Measurements from ENCODE around the gene SVIL.
"Not testable (repeated sequence)": the region's sequence is repeated elsewhere in the genome, so short reads cannot be mapped to it uniquely, and the experiment has no call there.

SVIL gene

DNA sequence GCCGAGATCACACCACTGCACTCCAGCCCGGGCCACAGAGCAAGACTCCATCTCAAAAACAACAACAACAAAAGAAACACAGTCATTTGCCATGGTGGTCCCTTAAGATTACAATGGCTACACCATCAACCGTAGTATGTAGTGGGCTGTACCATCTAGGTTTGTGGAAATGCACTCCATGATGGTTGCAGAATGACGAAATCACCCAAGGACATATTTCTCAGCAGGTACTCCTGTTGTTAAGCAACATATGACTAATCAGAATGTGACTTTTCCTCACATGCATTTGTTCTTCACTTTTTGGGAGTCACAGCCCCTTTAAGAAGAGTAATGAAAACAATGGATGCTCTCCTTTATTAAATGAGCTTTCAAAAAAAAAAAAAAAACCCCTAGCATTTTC, 11.0 kb downstream of the SVIL start:
- in situ Hi-C loops (cut with HindIII; ENCODE audit: low sequenced_read_pairs), result no loop called here

GRCh38 chr10:29622382-29622922, 12.3 kb downstream of the SVIL start:
- in situ Hi-C loops (cut with HindIII; ENCODE audit: low sequenced_read_pairs), result no loop called here

DNA sequence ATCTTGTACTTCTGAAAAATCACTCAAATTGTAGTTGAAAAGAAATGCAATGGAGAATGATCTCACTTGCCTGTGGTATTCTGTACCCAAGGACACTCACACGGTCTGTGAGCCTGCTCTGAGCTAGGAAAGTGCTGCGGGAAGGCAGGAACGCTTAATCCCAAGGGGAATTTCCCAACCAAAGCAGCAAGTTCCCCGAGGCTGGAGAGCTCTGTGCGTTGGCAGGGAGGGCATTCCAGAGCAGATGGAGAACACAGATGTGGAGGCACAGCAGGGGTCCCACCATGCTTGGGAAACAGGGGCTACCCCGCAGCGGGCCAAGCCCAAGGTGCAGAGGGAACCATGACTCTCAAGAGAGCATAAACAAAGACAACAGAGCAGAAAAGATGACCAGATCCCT, 13.6 kb downstream of the SVIL start:
- in situ Hi-C loops (cut with HindIII; ENCODE audit: low sequenced_read_pairs), result no loop called here

- in situ Hi-C loops (cut with HindIII; ENCODE audit: low sequenced_read_pairs), result no loop called here
Measured at GRCh38 chr10:29620112-29620690, 14.6 kb downstream of the SVIL start.

- in situ Hi-C loops (cut with HindIII; ENCODE audit: low sequenced_read_pairs), result no loop called here
Measured at GRCh38 chr10:29619241-29619669, 15.5 kb downstream of the SVIL start.

GRCh38 chr10:29618341-29619171, 16.2 kb downstream of the SVIL start:
- in situ Hi-C loops (cut with HindIII; ENCODE audit: low sequenced_read_pairs), result no loop called here

GRCh38 chr10:29617880-29618340, 16.9 kb downstream of the SVIL start:
- in situ Hi-C loops (cut with HindIII; ENCODE audit: low sequenced_read_pairs), result no loop called here

DNA sequence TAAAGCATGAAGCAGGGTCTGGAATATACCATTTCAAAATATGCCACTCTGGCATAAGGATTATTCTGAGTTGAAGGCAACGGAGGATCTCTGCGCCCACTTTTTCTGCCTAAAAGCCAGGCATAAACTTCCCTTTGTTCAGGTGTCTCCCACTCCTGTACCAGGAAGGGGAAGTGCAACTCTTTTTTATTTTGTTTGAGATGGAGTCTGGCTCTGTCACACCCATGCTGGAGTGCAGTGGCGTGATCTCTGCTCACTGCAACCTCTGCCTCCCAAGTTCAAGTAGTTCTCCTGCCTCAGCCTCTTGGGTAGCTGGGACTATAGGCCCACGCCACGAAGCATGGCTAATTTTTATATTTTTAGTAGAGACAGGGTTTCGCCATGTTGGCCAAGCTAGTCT, 18.2 kb downstream of the SVIL start:
- in situ Hi-C loops (cut with HindIII; ENCODE audit: low sequenced_read_pairs), result no loop called here

GRCh38 chr10:29615195-29615594, 19.6 kb downstream of the SVIL start:
- in situ Hi-C loops (cut with HindIII; ENCODE audit: low sequenced_read_pairs), result no loop called here

DNA sequence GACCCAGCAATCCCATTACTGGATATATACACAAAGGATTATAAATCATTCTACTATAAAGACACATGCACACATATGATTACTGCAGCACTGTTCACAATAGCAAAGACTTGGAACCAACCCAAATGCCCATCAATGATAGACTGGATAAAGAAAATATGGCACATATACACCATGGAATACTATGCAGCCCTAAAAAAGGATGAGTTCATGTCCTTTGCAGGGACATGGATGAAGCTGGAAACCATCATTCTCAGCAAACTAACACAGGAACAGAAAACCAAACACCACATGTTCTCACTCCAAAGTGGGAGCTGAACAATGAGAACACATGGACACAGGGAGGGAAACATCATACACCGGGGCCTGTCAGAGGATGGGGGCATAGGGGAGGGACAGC, 20.5 kb downstream of the SVIL start:
- in situ Hi-C loops (cut with HindIII; ENCODE audit: low sequenced_read_pairs), result not testable (repeated sequence)

- in situ Hi-C loops (cut with HindIII; ENCODE audit: low sequenced_read_pairs), result no loop called here
Measured at GRCh38 chr10:29613791-29614190, 21.0 kb downstream of the SVIL start.

- in situ Hi-C loops (cut with HindIII; ENCODE audit: low sequenced_read_pairs), result no loop called here
Measured at GRCh38 chr10:29613196-29613595, 21.6 kb downstream of the SVIL start.

GRCh38 chr10:29612657-29613056, 22.1 kb downstream of the SVIL start:
- in situ Hi-C loops (cut with HindIII; ENCODE audit: low sequenced_read_pairs), result no loop called here

GRCh38 chr10:29611781-29612381, 22.9 kb downstream of the SVIL start:
- in situ Hi-C loops (cut with HindIII; ENCODE audit: low sequenced_read_pairs), result no loop called here

DNA sequence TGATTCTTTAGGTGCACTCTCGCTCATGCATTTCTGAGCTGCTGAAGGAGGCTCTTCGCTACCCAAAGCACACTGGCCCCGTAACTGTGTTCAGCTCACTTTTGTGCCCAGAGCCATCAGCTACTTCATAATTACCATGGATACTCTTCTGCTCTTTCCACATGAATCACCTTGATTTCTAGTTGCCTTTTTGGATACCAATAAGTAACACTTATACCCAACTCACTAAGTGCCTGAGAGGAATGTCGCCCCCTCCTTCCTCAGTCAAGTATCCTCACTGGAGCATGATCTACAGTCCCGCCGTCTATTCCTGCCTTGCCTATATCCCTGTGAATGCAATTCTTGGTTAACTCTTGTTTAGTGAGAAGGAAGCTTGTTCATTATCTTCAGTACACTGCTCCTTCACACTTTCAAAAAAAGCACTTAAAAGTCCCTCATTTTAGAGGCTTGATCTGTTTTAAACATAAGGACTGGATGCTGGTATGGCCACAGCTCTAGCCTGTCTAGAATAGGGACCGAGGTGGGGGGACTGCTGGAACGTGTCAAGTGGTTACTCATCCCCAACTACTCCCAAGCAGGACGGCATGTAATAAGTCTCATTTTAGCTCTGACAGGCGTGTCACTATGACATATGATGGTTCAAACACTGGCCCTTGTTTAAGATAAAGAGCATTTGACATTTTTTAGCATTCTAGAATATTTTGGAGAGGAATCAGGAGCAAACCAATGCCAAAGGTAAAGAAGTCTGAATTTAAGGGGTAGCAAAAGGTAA, 23.7 kb downstream of the SVIL start:
- in situ Hi-C loops (cut with HindIII; ENCODE audit: low sequenced_read_pairs), result no loop called here

DNA sequence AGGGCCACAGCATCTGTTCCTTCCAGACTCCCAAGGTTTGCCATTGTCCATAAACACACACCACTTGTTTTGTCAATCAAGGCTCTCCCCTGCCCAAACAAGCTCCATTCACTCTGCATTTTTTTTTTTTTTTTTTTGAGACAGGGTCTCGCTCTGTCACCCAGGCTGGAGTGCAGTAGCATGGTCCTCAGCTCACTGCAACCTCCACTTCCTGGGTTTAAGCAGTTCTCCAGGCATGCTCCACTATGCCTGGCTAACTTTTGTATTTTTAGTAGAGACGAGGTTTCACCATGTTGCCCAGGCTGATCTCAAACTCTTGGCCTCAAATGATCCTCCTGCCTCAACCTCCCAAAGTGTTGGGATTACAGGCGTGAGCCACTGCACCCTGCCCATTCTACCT, 24.4 kb downstream of the SVIL start:
- in situ Hi-C loops (cut with HindIII; ENCODE audit: low sequenced_read_pairs), result not testable (repeated sequence)

DNA sequence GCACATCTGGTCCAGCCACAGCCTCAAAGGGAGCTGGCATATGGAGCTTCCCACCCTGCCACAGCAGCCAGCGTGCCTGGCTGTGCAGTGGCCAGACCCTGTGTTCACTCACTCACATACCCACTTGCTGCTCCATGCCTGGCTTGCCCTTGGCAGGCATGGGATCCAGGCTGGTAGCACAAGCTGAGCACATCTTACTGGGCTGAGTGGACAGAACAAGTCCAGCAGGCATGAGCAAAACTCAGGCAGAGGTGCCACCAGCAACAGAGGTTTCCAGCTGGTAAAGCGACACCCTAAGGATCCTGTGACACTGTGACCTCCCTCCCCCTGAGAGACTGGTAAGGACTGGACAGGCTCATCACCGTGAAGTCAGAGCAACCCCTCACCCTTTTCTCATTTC, 25.1 kb downstream of the SVIL start:
- in situ Hi-C loops (cut with HindIII; ENCODE audit: low sequenced_read_pairs), result no loop called here

DNA sequence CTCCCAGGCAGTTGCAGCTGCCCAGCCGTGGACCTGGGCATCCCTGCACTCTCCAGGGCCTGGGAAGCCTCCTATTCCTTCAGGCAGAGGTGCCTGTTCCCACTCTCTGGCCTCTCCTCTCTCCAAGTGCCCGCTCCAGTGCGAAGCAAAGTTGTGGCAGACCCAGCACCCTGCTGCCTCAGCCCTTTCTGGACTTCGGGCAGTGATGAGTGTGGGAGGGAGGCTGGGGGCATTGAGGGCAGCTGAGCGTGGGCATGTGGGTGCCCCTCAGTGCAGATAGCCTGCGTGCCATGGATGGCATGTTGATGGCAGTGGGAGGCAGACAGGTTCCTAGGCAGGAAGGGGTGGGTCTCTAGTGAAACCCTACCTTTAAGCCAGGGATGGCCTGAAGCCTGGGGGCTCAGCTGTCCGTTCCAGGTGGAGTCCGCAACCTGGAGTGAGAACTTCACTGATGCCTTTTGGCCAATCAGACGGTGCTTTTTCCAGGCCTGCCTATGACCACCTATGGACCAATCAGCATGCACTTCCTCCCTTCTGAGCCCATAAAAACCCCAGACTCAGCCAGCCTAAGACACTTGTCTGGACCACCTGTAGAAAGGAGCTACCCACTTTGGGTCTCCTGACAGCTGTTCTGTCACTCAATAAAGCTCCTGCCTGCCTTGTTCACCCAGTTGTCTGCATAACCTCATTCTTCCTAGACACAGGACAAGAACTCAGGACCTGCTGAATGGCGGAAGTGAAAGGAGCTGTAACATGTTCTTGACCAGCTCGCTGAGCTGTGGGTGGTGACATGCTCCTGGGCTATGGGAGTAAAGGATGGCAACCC, 26.1 kb downstream of the SVIL start:
- in situ Hi-C loops (cut with HindIII; ENCODE audit: low sequenced_read_pairs), result no loop called here

DNA sequence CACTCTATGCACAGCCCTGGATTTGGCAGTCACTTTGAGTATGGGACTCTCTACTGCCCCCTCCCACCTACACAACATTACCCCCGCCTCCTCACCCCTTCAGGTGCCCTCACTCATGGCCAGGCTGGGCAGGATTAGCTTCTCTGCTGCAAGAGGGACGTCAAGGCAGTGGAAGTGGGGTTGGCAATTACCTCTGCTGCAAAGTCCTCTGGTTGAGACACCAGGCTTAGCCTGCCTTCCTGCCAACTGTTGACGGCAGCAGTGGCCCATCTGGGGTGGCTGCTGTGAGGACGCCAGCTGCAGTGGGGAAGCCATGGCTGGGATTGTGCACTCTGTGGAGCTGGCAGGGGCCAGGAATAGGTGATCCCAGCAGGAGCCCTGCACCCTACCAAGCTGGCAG, 26.7 kb downstream of the SVIL start:
- in situ Hi-C loops (cut with HindIII; ENCODE audit: low sequenced_read_pairs), result no loop called here

GRCh38 chr10:29607576-29607975, 27.2 kb downstream of the SVIL start:
- in situ Hi-C loops (cut with HindIII; ENCODE audit: low sequenced_read_pairs), result no loop called here
